H1 (cell line): ENCODE results near the gene SLX9. TPM values are rescaled to one million over a fixed set of nuclear protein-coding genes. Genes with fewer than 3 reads are reported as not detected.

Experiments
- CTCF ChIA-PET: fragments of 300-600 bp; sonication (Branson Sonifier 250); formaldehyde crosslinking; loops from one replicate; lab custom pipeline; 2021; ENCODE audit not compliant: partially characterized antibody; lab: Charles Lee
- POLR2A ChIA-PET: fragments of 300-600 bp; sonication (Branson Sonifier 250); formaldehyde crosslinking; loops from one replicate; lab custom pipeline; 2021; ENCODE audit warnings: inconsistent platforms; ENCODE audit not compliant: partially characterized antibody; lab: Charles Lee
- DNase-seq, 2 experiments: peaks; one replicate each; pipeline versions ENCODE4 v3.0.0 to v3.0.0-alpha.2; 2010 to 2022; ENCODE audit warnings: low spot score in 2 of 2, low read depth in 1 of 2, mixed read lengths in 1 of 2
- FAIRE-seq: peaks from 2 replicates; lab custom pipeline; 2011; peaks lifted over from hg19 to GRCh38; lab: Jason Lieb, UNC
- H2AFZ ChIP-seq: 2 replicates; pipeline ENCODE4 v1.8.1; 2012; ENCODE audit warnings: low read length, inconsistent platforms
- H2AK5ac ChIP-seq: 2 replicates; pipeline ENCODE4 v1.6.1; 2013; ENCODE audit warnings: low read depth, low read length
- H2BK120ac ChIP-seq: replicated peaks from 2 replicates; pipeline ENCODE3; 2013; ENCODE audit warnings: low read depth, low read length, inconsistent platforms
- H2BK12ac ChIP-seq: 2 replicates; pipeline ENCODE4 v1.6.1; 2013; ENCODE audit warnings: low read depth, low read length
- H2BK15ac ChIP-seq: 2 replicates; pipeline ENCODE4 v1.6.1; 2013; ENCODE audit warnings: low read length
- H2BK20ac ChIP-seq: 2 replicates; pipeline ENCODE4 v1.6.1; 2013; ENCODE audit warnings: low read length
- H2BK5ac ChIP-seq: 2 replicates; pipeline ENCODE4 v1.6.1; 2013; ENCODE audit warnings: low read depth, low read length
- H3K14ac ChIP-seq: 2 replicates; pipeline ENCODE4 v1.6.1; 2013; ENCODE audit warnings: inconsistent platforms; ENCODE audit not compliant: insufficient read length
- H3K18ac ChIP-seq: 2 replicates; pipeline ENCODE4 v1.6.1; 2013; ENCODE audit warnings: low read length; ENCODE audit errors: extremely low read depth
- H3K23ac ChIP-seq: 2 replicates; pipeline ENCODE4 v1.6.1; 2013; ENCODE audit warnings: inconsistent platforms; ENCODE audit not compliant: insufficient read length
- H3K23me2 ChIP-seq: 2 replicates; pipeline ENCODE4 v1.6.1; 2013; ENCODE audit warnings: low read depth, low read length
- H3K27ac ChIP-seq: 2 replicates; pipeline ENCODE4 v1.6.1; 2011; ENCODE audit warnings: low read depth, low read length, inconsistent platforms
- H3K27me3 ChIP-seq, 4 experiments: replicated peaks in 1 of 4; 1 replicate in 1 of 4; 2 replicates in 3 of 4; pipeline versions ENCODE4 v1.6.1 to v1.8.1; 2011 to 2013; ENCODE audit warnings: low read length in 3 of 4, mild to moderate bottlenecking in 3 of 4, inconsistent platforms in 2 of 4, mixed read lengths in 2 of 4, moderate library complexity in 1 of 4; ENCODE audit not compliant: control insufficient read depth in 3 of 4, insufficient read depth in 3 of 4; ENCODE audit errors: extremely low read depth in 1 of 4
- H3K36me3 ChIP-seq, 4 experiments: 2 replicates each; pipeline versions ENCODE4 v1.6.1 to v1.8.1; 2011 to 2013; ENCODE audit warnings: mild to moderate bottlenecking in 4 of 4, low read length in 3 of 4, moderate library complexity in 2 of 4, control low read depth in 1 of 4, inconsistent platforms in 1 of 4; ENCODE audit not compliant: insufficient read depth in 4 of 4, control insufficient read depth in 2 of 4
- H3K4ac ChIP-seq: replicated peaks from 2 replicates; pipeline ENCODE3; 2013; ENCODE audit warnings: low read length, low read depth, mixed read lengths, inconsistent platforms; ENCODE audit not compliant: insufficient read length
- H3K4me1 ChIP-seq, 4 experiments: replicated peaks in 1 of 4; 1 replicate in 1 of 4; 2 replicates in 3 of 4; pipeline versions ENCODE4 v1.6.1 to v1.8.1; 2011 to 2013; ENCODE audit warnings: low read length in 3 of 4, inconsistent platforms in 2 of 4, mixed read lengths in 1 of 4; ENCODE audit not compliant: insufficient read depth in 4 of 4, control insufficient read depth in 3 of 4
- H3K4me2 ChIP-seq, 2 experiments: 2 replicates each; pipeline versions ENCODE4 v1.6.1 to v1.8.1; 2011 to 2013; ENCODE audit warnings: low read depth in 2 of 2, low read length in 2 of 2, control low read depth in 1 of 2, inconsistent platforms in 1 of 2, mild to moderate bottlenecking in 1 of 2; ENCODE audit not compliant: insufficient read depth in 1 of 2
- H3K4me3 ChIP-seq, 4 experiments: fragments of 200-600, 300-600 bp in 1 of 4; sonication (generic), shearing (Covaris generic), sonication (Bioruptor Twin) in 1 of 4; 2 replicates each; pipeline versions ENCODE4 v1.5.1 to v1.8.1; 2011 to 2016; ENCODE audit warnings: low read length in 4 of 4, low read depth in 3 of 4, control low read depth in 2 of 4, inconsistent platforms in 2 of 4, mild to moderate bottlenecking in 2 of 4, mixed read lengths in 1 of 4, moderate library complexity in 1 of 4; ENCODE audit not compliant: insufficient read depth in 2 of 4; ENCODE audit errors: extremely low read depth in 1 of 4
- H3K56ac ChIP-seq: replicated peaks from 2 replicates; pipeline ENCODE3; 2013; ENCODE audit warnings: low read depth, mild to moderate bottlenecking, mixed read lengths, low read length, inconsistent platforms; ENCODE audit not compliant: insufficient read length
- H3K79me1 ChIP-seq: 2 replicates; pipeline ENCODE4 v1.6.1; 2013; ENCODE audit warnings: low read depth, low read length, control low read depth
- H3K79me2 ChIP-seq, 2 experiments: 2 replicates each; pipeline versions ENCODE4 v1.6.1 to v1.8.1; 2012 to 2013; ENCODE audit warnings: low read length in 2 of 2, mild to moderate bottlenecking in 2 of 2, inconsistent platforms in 1 of 2; ENCODE audit not compliant: insufficient read depth in 2 of 2, control insufficient read depth in 1 of 2
- H3K9ac ChIP-seq, 4 experiments: replicated peaks in 1 of 4; 1 replicate in 1 of 4; 2 replicates in 3 of 4; pipeline versions ENCODE4 v1.6.1 to v1.8.1; 2011 to 2013; ENCODE audit warnings: low read depth in 3 of 4, low read length in 3 of 4, control low read depth in 2 of 4, mild to moderate bottlenecking in 2 of 4, moderate library complexity in 2 of 4, inconsistent platforms in 1 of 4; ENCODE audit errors: extremely low read depth in 1 of 4
- H3K9me3 ChIP-seq, 2 experiments: 2 replicates each; pipeline versions ENCODE4 v1.6.1 to v1.8.1; 2012 to 2013; ENCODE audit warnings: mild to moderate bottlenecking in 2 of 2, moderate library complexity in 2 of 2, control low read depth in 1 of 2, inconsistent platforms in 1 of 2, low read depth in 1 of 2, low read length in 1 of 2, mixed read lengths in 1 of 2; ENCODE audit not compliant: insufficient read depth in 2 of 2
- H4K20me1 ChIP-seq, 2 experiments: replicated peaks in 1 of 2; 2 replicates each; pipeline versions ENCODE3 to v1.8.1; 2011 to 2013; ENCODE audit warnings: inconsistent platforms in 2 of 2, low read length in 2 of 2, mild to moderate bottlenecking in 1 of 2; ENCODE audit not compliant: insufficient read depth in 2 of 2, control insufficient read depth in 1 of 2
- H4K5ac ChIP-seq: 2 replicates; pipeline ENCODE4 v1.6.1; 2013; ENCODE audit warnings: low read length, low read depth, mixed read lengths, inconsistent platforms; ENCODE audit not compliant: insufficient read length
- H4K8ac ChIP-seq: 2 replicates; pipeline ENCODE4 v1.8.0; 2013; ENCODE audit warnings: mild to moderate bottlenecking, moderate library complexity, low read length, inconsistent platforms; ENCODE audit not compliant: insufficient read depth; ENCODE audit errors: extremely low read depth
- H4K91ac ChIP-seq: replicated peaks from 2 replicates; pipeline ENCODE3; 2013; ENCODE audit warnings: low read length, mixed read lengths, inconsistent platforms; ENCODE audit not compliant: insufficient read length
- ASH2L ChIP-seq: fragments of 200-600, 300-600 bp; sonication (generic); IDR thresholded peaks from one replicate; pipeline ENCODE4 v1.7.1; 2017; ENCODE audit warnings: low read length
- ATF2 ChIP-seq: IDR thresholded peaks from 2 replicates; pipeline ENCODE4 v1.6.1; 2012; ENCODE audit warnings: low read length, inconsistent platforms
- EGR1 ChIP-seq: IDR thresholded peaks from 2 replicates; pipeline ENCODE4 v1.6.1; 2011; ENCODE audit warnings: low read depth, low read length, borderline replicate concordance
- HDAC2 ChIP-seq, 2 experiments: fragments of 300-600 bp in 1 of 2; sonication (generic) in 1 of 2; IDR thresholded peaks; 2 replicates each; pipeline ENCODE4 v1.6.1; 2011 to 2012; ENCODE audit warnings: low read depth in 2 of 2, low read length in 2 of 2, mild to moderate bottlenecking in 2 of 2, moderate library complexity in 2 of 2, borderline replicate concordance in 1 of 2, inconsistent platforms in 1 of 2
- KDM1A ChIP-seq: fragments of 200-600, 300-600 bp; sonication (generic); IDR thresholded peaks from 2 replicates; pipeline ENCODE4 v1.7.1; 2016; ENCODE audit warnings: mild to moderate bottlenecking, low read length, borderline replicate concordance
- MAFK ChIP-seq: IDR thresholded peaks from 2 replicates; pipeline ENCODE4 v1.6.1; 2012; ENCODE audit warnings: low read depth, mild to moderate bottlenecking, improper control_type of control experiment, low read length
- PHF8 ChIP-seq: fragments of 200-600 bp; sonication (generic); conservative IDR thresholded peaks from 2 replicates; pipeline ENCODE4 v1.7.1; 2012; ENCODE audit warnings: low read depth, mild to moderate bottlenecking, inconsistent platforms, low read length, moderate library complexity
- POLR2A ChIP-seq, 2 experiments: IDR thresholded peaks; 1 replicate in 1 of 2; 2 replicates in 1 of 2; pipeline ENCODE4 v1.6.1; 2011; ENCODE audit warnings: low read depth in 2 of 2, low read length in 2 of 2, mild to moderate bottlenecking in 2 of 2; ENCODE audit errors: control extremely low read depth in 1 of 2
- RNF2 ChIP-seq: fragments of 200-900, 300-1000 bp; sonication (generic); IDR thresholded peaks from 2 replicates; pipeline ENCODE4 v1.7.1; 2016; ENCODE audit warnings: borderline replicate concordance, low read depth, mild to moderate bottlenecking, antibody characterized with exemption, low read length; ENCODE audit not compliant: poor library complexity, severe bottlenecking; ENCODE audit errors: missing control alignments
- SIRT6 ChIP-seq: IDR thresholded peaks from one replicate; pipeline ENCODE4 v1.7.1; 2012; ENCODE audit warnings: low read length, inconsistent platforms
- WGBS, 2 experiments: shearing (Covaris generic) in 1 of 2; methylation state at CpG; one replicate each; pipeline versions ENCODE4 v1.1.6 to v1.1.7; 2013 to 2015; ENCODE audit warnings: low lambda C conversion rate in 2 of 2, mixed read lengths in 2 of 2, inconsistent platforms in 1 of 2, low coverage in 1 of 2, missing lambda C conversion rate in 1 of 2; ENCODE audit not compliant: insufficient replicate concordance in 2 of 2, insufficient coverage in 1 of 2, insufficient read length in 1 of 2; ENCODE audit errors: extremely low coverage in 1 of 2, missing lambda C conversion rate in 1 of 2; 5-methylcytosine and 5-hydroxymethylcytosine counted together
- polyA plus RNA-seq, 7 experiments: library from polyadenylated mRNA; depleted of rRNA in 3 of 7; stranded (reverse) in 5 of 7; unstranded in 2 of 7; fragments of >200 nt in 5 of 7; fragments of 200-250 nt in 2 of 7; gene quantifications; 1 replicate in 5 of 7; 2 replicates in 1 of 7; 4 replicates in 1 of 7; pipeline versions ENCODE4 v1.2.1 to v1.2.3, GENCODE V29; 2011 to 2013; ENCODE audit warnings: missing spikeins in 2 of 7, mixed read lengths in 2 of 7
- total RNA-seq: library from RNA; stranded (reverse); fragmentation: NEBNext Ultra II Directional; extraction: Animal tissue kit (Norgen Biotek cat#: 25700); gene quantifications from 2 replicates; pipeline ENCODE4 v1.2.1, GENCODE V29; 2021

SLX9 gene
- total and polyA plus RNA-seq, 2 of the 8 experiments (the other 6 are each of a cell fraction or from before 2014, with no cell fraction given) = 17.7 to 57.3 TPM

- Histone ChIP-seq H3K4ac (no peak overlapping the region), H4K5ac (no peak overlapping the region), H3K9me3 (no peaks in the 10 kb centered on the region; a peak in 1 of 4 replicates), H2BK5ac (no peak overlapping the region), H4K91ac (no peak overlapping the region), H3K9ac (no peak overlapping the region), H4K8ac (no peak overlapping the region), H3K56ac (no peak overlapping the region), H3K27me3 (peaks cover 2 to 36% (median 30%) of the 10 kb centered on the region in 4 experiments), H3K36me3 (no peaks in the 10 kb centered on the region), H3K4me2 (no peak overlapping the region), H3K23ac (no peak overlapping the region), H2AFZ (no peak overlapping the region), H3K14ac (no peak overlapping the region), H3K23me2 (peaks cover 4% of the 10 kb centered on the region; the same call in 1 of the 2 replicates), H3K4me1 (peaks cover 0 to 26% (median 13%) of the 10 kb centered on the region in 4 experiments; a peak in 6 of 7 replicates), H2BK15ac (0 out of 2 replicates have a peak overlapping the region, but pooled peaks have one; percentile 72), H3K27ac (no peak overlapping the region), H4K20me1 (no peaks in the 10 kb centered on the region), H2AK5ac (no peak overlapping the region), H3K4me3 (no peak overlapping the region), H2BK120ac (no peak overlapping the region), H3K79me1 (no peaks in the 10 kb centered on the region), H2BK12ac (no peak overlapping the region), H3K18ac (no peak overlapping the region), H3K79me2 (no peaks in the 10 kb centered on the region), H2BK20ac (no peak overlapping the region)
- FAIRE-seq (no peak), DNase-seq (no peak)
- ChIA-PET POLR2A (interaction anchor here (1.0 to 2.3 kb wide), 2 partner anchors 10 to 14 kb away, joined by 3 to 5 read pairs; no protein-coding TSS in a partner anchor), CTCF (interaction anchor here (0.7 to 1.6 kb wide), 5 partner anchors 11 to 124 kb away, joined by 3 to 5 read pairs (median 4); no protein-coding TSS in a partner anchor)
- 85% methylated on average over 7 of the region's 7 CpGs; no CpG with 5 or more reads in 1 of the 2 experiments for WGBS, 2 experiments
- TF ChIP-seq POLR2A (IDR thresholded peaks at IDR 0.05; ENCODE audit: control extremely low read depth in 1 of 2, low read depth in 2 of 2, low read length in 2 of 2) (no peak), HDAC2 (IDR thresholded peaks at IDR 0.05; ENCODE audit: borderline replicate concordance in 1 of 2, low read depth in 2 of 2, low read length in 2 of 2) (no peak), EGR1 (no peak), RNF2 (no peak), ASH2L (no peak), KDM1A (no peak), MAFK (no peak), PHF8 (no peak), ATF2 (no peak), SIRT6 (no peak)
Observed at GRCh38 chr21:45016031-45016405, 76.2 kb downstream of the SLX9 start.
